ENCODE results near the gene AUTS2.

Gene AUTS2

GRCh38 chr7:69880840-69881239, 282.6 kb downstream of the AUTS2 start:
- no peaks in the 10 kb centered on the region for H3K9me3 ChIP-seq
- H3K27ac ChIP-seq: no peak overlapping the region
- no peak for TF ChIP-seq CTCF (IDR thresholded peaks at IDR 0.05)
- no peaks in the 10 kb centered on the region for H3K36me3 ChIP-seq
- H3K4me1 ChIP-seq (ENCODE audit: control insufficient read depth in 1 of 2, insufficient read depth in 1 of 2, low read depth in 1 of 2, low read length in 1 of 2): no peaks in the 10 kb centered on the region
- no peak overlapping the region for H3K4me3 ChIP-seq (ENCODE audit: low read depth in 1 of 2, low read length in 1 of 2)
- no peaks in the 10 kb centered on the region for H3K27me3 ChIP-seq

- no peak for TF ChIP-seq CTCF (IDR thresholded peaks at IDR 0.05)
- Histone ChIP-seq H3K4me3 (ENCODE audit: low read depth in 1 of 2, low read length in 1 of 2) (no peak overlapping the region), H3K4me1 (ENCODE audit: control insufficient read depth in 1 of 2, insufficient read depth in 1 of 2, low read depth in 1 of 2, low read length in 1 of 2) (no peaks in the 10 kb centered on the region), H3K9me3 (no peaks in the 10 kb centered on the region), H3K27me3 (no peaks in the 10 kb centered on the region), H3K36me3 (no peaks in the 10 kb centered on the region), H3K27ac (no peak overlapping the region)
These were observed 284.0 kb downstream of the AUTS2 start for GRCh38 chr7:69882269-69882668.

- no peaks in the 10 kb centered on the region for H3K36me3 ChIP-seq
- H3K4me1 ChIP-seq (ENCODE audit: control insufficient read depth in 1 of 2, insufficient read depth in 1 of 2, low read depth in 1 of 2, low read length in 1 of 2): no peaks in the 10 kb centered on the region
- H3K27me3 ChIP-seq: no peaks in the 10 kb centered on the region
- no peak overlapping the region for H3K27ac ChIP-seq
- H3K9me3 ChIP-seq: no peaks in the 10 kb centered on the region
- H3K4me3 ChIP-seq (ENCODE audit: low read depth in 1 of 2, low read length in 1 of 2): no peak overlapping the region
- TF ChIP-seq CTCF (IDR thresholded peaks at IDR 0.05): no peak
These were observed 285.2 kb downstream of the AUTS2 start for GRCh38 chr7:69883399-69883891.

- no peaks in the 10 kb centered on the region for H3K4me1 ChIP-seq (ENCODE audit: control insufficient read depth in 1 of 2, insufficient read depth in 1 of 2, low read depth in 1 of 2, low read length in 1 of 2)
- no peak overlapping the region for H3K4me3 ChIP-seq (ENCODE audit: low read depth in 1 of 2, low read length in 1 of 2)
- no peak for TF ChIP-seq CTCF (IDR thresholded peaks at IDR 0.05)
- no peaks in the 10 kb centered on the region for H3K9me3 ChIP-seq
- no peaks in the 10 kb centered on the region for H3K27me3 ChIP-seq
- H3K27ac ChIP-seq: no peak overlapping the region
- H3K36me3 ChIP-seq: no peaks in the 10 kb centered on the region
These were observed 287.2 kb downstream of the AUTS2 start for GRCh38 chr7:69885431-69885830.

GRCh38 chr7:69889338-69889975, 291.2 kb downstream of the AUTS2 start:
- H3K9me3 ChIP-seq: no peaks in the 10 kb centered on the region
- no peaks in the 10 kb centered on the region for H3K4me1 ChIP-seq (ENCODE audit: control insufficient read depth in 1 of 2, insufficient read depth in 1 of 2, low read depth in 1 of 2, low read length in 1 of 2)
- no peak overlapping the region for H3K4me3 ChIP-seq (ENCODE audit: low read depth in 1 of 2, low read length in 1 of 2)
- H3K27me3 ChIP-seq: no peaks in the 10 kb centered on the region
- no peaks in the 10 kb centered on the region for H3K36me3 ChIP-seq
- no peak for TF ChIP-seq CTCF (IDR thresholded peaks at IDR 0.05)
- H3K27ac ChIP-seq: no peak overlapping the region

Measured in neutrophil (primary cell).